Loucy (cell line): ENCODE results near the gene CYLD.

Experiments
- CTCF ChIP-seq: fragments of 200-600 bp; sonication (generic); conservative IDR thresholded peaks from 2 replicates; pipeline ENCODE4 v1.5.1; 2014; ENCODE audit warnings: mild to moderate bottlenecking, antibody characterized with exemption, low read length
- EZH2phosphoT487 ChIP-seq: fragments of 200-600 bp; IDR thresholded peaks from 2 replicates; pipeline ENCODE4 v1.6.1; 2018; ENCODE audit warnings: antibody characterized with exemption, mild to moderate bottlenecking, moderate library complexity, borderline replicate concordance

- TF ChIP-seq CTCF (no peak), EZH2phosphoT487 (no peak)
These were observed 19.5 kb upstream of the CYLD start for GRCh38 chr16:50722405-50722737.
